Measurements from ENCODE around the gene SLC35A4. TPM values are rescaled to one million over a fixed set of nuclear protein-coding genes. Genes with fewer than 3 reads are reported as not detected.

The SLC35A4 gene
- total RNA-seq (2022; extraction: Qiagen RNA extraction): 64.1 to 84.6 TPM (median 81.5 TPM) in 5 replicates

DNA sequence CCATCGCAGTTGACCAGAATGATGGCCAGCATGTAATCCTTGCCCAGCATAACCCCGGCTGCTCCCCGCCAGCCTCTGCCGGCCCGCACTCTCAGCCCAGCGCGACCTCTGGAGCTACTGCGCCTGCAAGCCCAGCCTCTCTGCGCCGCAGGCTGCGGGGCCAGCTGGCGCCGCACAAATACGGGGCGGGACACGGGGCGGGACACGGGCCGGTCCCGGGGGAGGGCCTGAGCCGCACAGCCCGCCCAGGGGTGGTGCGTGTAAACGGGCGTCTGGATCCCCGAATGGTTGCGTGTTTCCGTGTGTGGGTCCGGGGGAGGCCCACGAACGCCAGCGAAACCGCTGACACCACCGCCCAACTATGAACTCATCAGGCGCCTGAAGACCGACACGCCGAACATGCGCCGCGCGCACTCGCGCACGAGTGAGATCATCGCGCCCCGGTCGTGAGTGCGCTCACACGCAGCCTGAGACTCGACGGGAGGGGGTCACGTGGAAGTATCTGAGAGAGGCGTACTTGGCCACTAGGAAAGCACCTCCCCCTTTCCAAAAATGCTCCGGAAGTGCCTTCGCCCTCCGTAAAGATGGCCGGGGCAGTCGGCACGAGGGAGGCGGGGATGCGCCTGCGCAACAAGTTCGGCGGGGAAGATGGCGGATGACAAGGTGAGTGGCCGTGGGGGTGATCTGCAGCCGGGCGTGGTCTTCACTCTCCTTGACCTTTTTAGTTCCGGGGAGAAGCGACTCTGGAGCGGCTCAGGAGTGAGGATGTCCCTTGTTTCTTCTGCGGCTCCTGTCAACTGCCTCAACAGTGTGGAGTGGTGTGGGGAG, at the start of gene SLC35A4, which contains the start of gene APBB3:
SLC35A4 (plus strand) TSS at position 633 of the 828 bp plus-strand sequence. CDS start 2,342 bp downstream, outside the sequence.
APBB3 (minus strand) TSS at position 403 of the 828 bp plus-strand sequence; CDS start at position 50, 353 bp downstream.

GRCh38 chr5:140547508-140548299, 16.9 kb upstream of the SLC35A4 start, which contains the start of gene EIF4EBP3:
Gene EIF4EBP3 (plus strand): TSS chr5:140547662. CDS start chr5:140547738, 76 bp downstream.

DNA sequence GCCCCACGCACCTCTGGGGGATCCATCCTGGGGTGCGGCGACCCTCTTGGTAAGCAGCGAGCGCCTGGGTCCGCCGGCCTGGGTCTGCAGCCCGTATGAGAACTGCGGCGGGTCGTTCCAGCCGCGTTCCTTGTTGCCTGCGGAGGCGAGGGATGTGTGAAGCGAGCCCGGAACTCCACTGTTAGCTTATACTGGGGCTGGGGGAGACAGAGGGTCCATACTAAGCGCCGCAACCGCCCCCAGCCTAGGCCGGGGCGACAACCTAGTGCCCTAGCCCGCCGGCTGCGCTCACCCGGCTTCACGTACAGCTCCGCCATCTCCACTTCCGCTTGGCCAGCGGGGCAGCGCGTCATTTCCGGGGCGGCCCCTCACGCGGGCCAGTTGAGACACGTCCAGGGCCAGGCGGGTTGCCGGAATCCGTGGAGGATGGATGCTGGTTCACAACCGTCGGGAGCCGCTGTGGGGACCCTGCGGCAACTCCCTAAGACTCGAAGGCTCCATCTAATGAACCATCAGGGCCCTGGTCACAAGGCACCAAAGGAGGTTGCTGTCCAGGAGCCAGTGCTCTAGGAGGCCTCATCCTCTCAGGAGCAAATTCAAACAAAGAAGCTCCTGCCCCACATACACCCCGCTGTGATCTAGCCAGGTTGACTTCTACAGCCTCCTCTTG, 7.4 kb upstream of the SLC35A4 start, which contains the start of gene SRA1:
SRA1 (minus strand) TSS at position 338 of the 670 bp plus-strand sequence; CDS start at position 317, 21 bp downstream.

Other genes with a start within 250 kb of the SLC35A4 start
- 5.5 to 6.7 TPM (median 5.7 TPM) in 5 replicates for gene HBEGF, start 218.2 kb upstream of the SLC35A4 start, total RNA-seq (2022; extraction: Qiagen RNA extraction)
- 0.04 TPM in 1 of 5 replicates, not detected in the others for gene SLC4A9, start 204.6 kb upstream of the SLC35A4 start, total RNA-seq (2022; extraction: Qiagen RNA extraction)
- gene ANKHD1, start 163.0 kb upstream of the SLC35A4 start, total RNA-seq (2022; extraction: Qiagen RNA extraction): 40.4 to 60.3 TPM (median 54.5 TPM) in 5 replicates
- gene EIF4EBP3, start 17.2 kb upstream of the SLC35A4 start, total RNA-seq (2022; extraction: Qiagen RNA extraction): 1.3 to 3.1 TPM (median 1.8 TPM) in 5 replicates
- 37.0 to 43.4 TPM (median 40.9 TPM) in 5 replicates for gene SRA1, start 7.4 kb upstream of the SLC35A4 start, total RNA-seq (2022; extraction: Qiagen RNA extraction)
- 2.9 to 6.0 TPM (median 5.6 TPM) in 5 replicates for gene APBB3, start 230 bp upstream of the SLC35A4 start, total RNA-seq (2022; extraction: Qiagen RNA extraction)
- 2.6 to 3.4 TPM (median 3.0 TPM) in 5 replicates for gene CD14, start 68.3 kb downstream of the SLC35A4 start, total RNA-seq (2022; extraction: Qiagen RNA extraction)
- gene TMCO6, start 74.6 kb downstream of the SLC35A4 start, total RNA-seq (2022; extraction: Qiagen RNA extraction): 8.1 to 14.2 TPM (median 10.8 TPM) in 5 replicates
- 87.2 to 125 TPM (median 90.7 TPM) in 5 replicates for gene NDUFA2, start 82.8 kb downstream of the SLC35A4 start, total RNA-seq (2022; extraction: Qiagen RNA extraction)
- 101 to 114 TPM (median 104 TPM) in 5 replicates for gene IK, start 83.0 kb downstream of the SLC35A4 start, total RNA-seq (2022; extraction: Qiagen RNA extraction)
- 24.6 to 32.8 TPM (median 31.8 TPM) in 5 replicates for gene WDR55, start 100.1 kb downstream of the SLC35A4 start, total RNA-seq (2022; extraction: Qiagen RNA extraction)
- gene DND1, start 108.7 kb downstream of the SLC35A4 start, total RNA-seq (2022; extraction: Qiagen RNA extraction): 0.37 to 0.72 TPM (median 0.49 TPM) in 5 replicates
- 75.3 to 80.9 TPM (median 78.3 TPM) in 5 replicates for gene HARS1, start 126.5 kb downstream of the SLC35A4 start, total RNA-seq (2022; extraction: Qiagen RNA extraction)
- gene HARS2, start 126.6 kb downstream of the SLC35A4 start, total RNA-seq (2022; extraction: Qiagen RNA extraction): 35.2 to 39.8 TPM (median 37.8 TPM) in 5 replicates
- 87.0 to 126 TPM (median 90.9 TPM) in 5 replicates for gene ZMAT2, start 135.6 kb downstream of the SLC35A4 start, total RNA-seq (2022; extraction: Qiagen RNA extraction)
- gene PCDHA1, start 221.3 kb downstream of the SLC35A4 start, total RNA-seq (2022; extraction: Qiagen RNA extraction): 0.08 to 0.21 TPM (median 0.18 TPM) in 5 replicates
- gene PCDHA2, start 230.0 kb downstream of the SLC35A4 start, total RNA-seq (2022; extraction: Qiagen RNA extraction): 0.02 to 0.09 TPM (median 0.06 TPM) in 5 replicates
- gene PCDHA3, start 236.2 kb downstream of the SLC35A4 start, total RNA-seq (2022; extraction: Qiagen RNA extraction): 0.69 to 1.1 TPM (median 0.82 TPM) in 5 replicates
- gene PCDHA4, start 242.2 kb downstream of the SLC35A4 start, total RNA-seq (2022; extraction: Qiagen RNA extraction): 1.4 to 2.3 TPM (median 1.8 TPM) in 5 replicates